ENCODE results near the gene SIPA1L2. TPM values are rescaled to one million over a fixed set of nuclear protein-coding genes. Genes with fewer than 3 reads are reported as not detected.
A peak's percentile ranks its signal among the peaks of the same experiment; 100 is the strongest.
"Not testable (repeated sequence)": the region's sequence is repeated elsewhere in the genome, so short reads cannot be mapped to it uniquely, and the experiment has no call there.

The SIPA1L2 gene
- total and polyA plus RNA-seq, 2 experiments from 2014 or later = 4.1 to 17.0 TPM

- TF ChIP-seq REST (IDR thresholded peaks at IDR 0.05; ENCODE audit: unreplicated experiment) (no peak), EZH2 (IDR thresholded peaks at IDR 0.05; ENCODE audit: low read depth, unreplicated experiment) (no peak), ETS1 (IDR thresholded peaks at IDR 0.05) (no peak), CTCF (conservative IDR thresholded peaks at IDR 0.05; ENCODE audit: low read depth in 2 of 2) (no peak), CREB1 (CRISPR knock-in tag; IDR thresholded peaks at IDR 0.05; ENCODE audit: low read depth) (no peak), POLR2AphosphoS5 (IDR thresholded peaks at IDR 0.05; ENCODE audit: low read depth) (no peak)
Measured at GRCh38 chr1:232613752-232614381, 16.1 kb downstream of the SIPA1L2 start (continued).

- Histone ChIP-seq H3K79me2 (replicated peaks; ENCODE audit: insufficient read depth) (peaks cover 11% of the 10 kb centered on the region), H3K4me1 (ENCODE audit: insufficient read depth) (peaks cover 13% of the 10 kb centered on the region)
- not testable (repeated sequence) for H2AFZ ChIP-seq; H3K27me3 Mint-ChIP-seq (ENCODE audit: insufficient read depth, low read depth, poor library complexity); H3K36me3 Mint-ChIP-seq (ENCODE audit: low read depth); H3K4me3 ChIP-seq; H3K9me2 ChIP-seq (ENCODE audit: insufficient read depth); H3K9me3 Mint-ChIP-seq; H3K27ac Mint-ChIP-seq; H3K27me3 ChIP-seq (ENCODE audit: insufficient read depth); H3K4me3 Mint-ChIP-seq; H3F3A ChIP-seq (replicated peaks; ENCODE audit: low read depth); H4K20me1 ChIP-seq (replicated peaks; ENCODE audit: insufficient read depth); H3K4me2 ChIP-seq; H3K36me3 ChIP-seq (ENCODE audit: insufficient read depth); DNase-seq (ENCODE audit: low spot score); H3K27ac ChIP-seq (ENCODE audit: low read depth); ATAC-seq
- peaks cover 48% of the 10 kb centered on the region for H3K4me1 Mint-ChIP-seq
Measured at GRCh38 chr1:232612836-232613235, 17.1 kb downstream of the SIPA1L2 start.

GRCh38 chr1:232611834-232612233 lies 18.1 kb downstream of the SIPA1L2 start:
- Mint-ChIP-seq H3K27ac (no peak overlapping the region), H3K9me3 (no peaks in the 10 kb centered on the region), H3K36me3 (ENCODE audit: low read depth) (no peaks in the 10 kb centered on the region), H3K27me3 (ENCODE audit: insufficient read depth, low read depth, poor library complexity) (peaks cover 2% of the 10 kb centered on the region), H3K4me3 (no peak overlapping the region), H3K4me1 (peaks cover 39% of the 10 kb centered on the region)
- Histone ChIP-seq H3K4me1 (ENCODE audit: insufficient read depth) (peaks cover 8% of the 10 kb centered on the region), H3K4me2 (no peak overlapping the region), H2AFZ (no peak overlapping the region), H3F3A (replicated peaks; ENCODE audit: low read depth) (no peaks in the 10 kb centered on the region), H3K36me3 (ENCODE audit: insufficient read depth) (no peaks in the 10 kb centered on the region), H3K27ac (ENCODE audit: low read depth) (no peak overlapping the region), H3K27me3 (ENCODE audit: insufficient read depth) (no peaks in the 10 kb centered on the region), H3K79me2 (replicated peaks; ENCODE audit: insufficient read depth) (peaks cover 11% of the 10 kb centered on the region), H3K9me2 (ENCODE audit: insufficient read depth) (no peaks in the 10 kb centered on the region; the same call in 1 of the 2 replicates), H3K4me3 (no peak overlapping the region), H4K20me1 (replicated peaks; ENCODE audit: insufficient read depth) (no peaks in the 10 kb centered on the region)
- ATAC-seq = peak; percentile 92
- DNase-seq (ENCODE audit: low spot score) = peak; percentile 68
- TF ChIP-seq CREB1 (CRISPR knock-in tag; IDR thresholded peaks at IDR 0.05; ENCODE audit: low read depth) (no peak), REST (IDR thresholded peaks at IDR 0.05; ENCODE audit: unreplicated experiment) (no peak), ZNF331 (CRISPR knock-in tag; IDR thresholded peaks at IDR 0.05; ENCODE audit: low read depth) (no peak), ZNF114 (CRISPR knock-in tag; IDR thresholded peaks at IDR 0.05) (no peak), CTCF (conservative IDR thresholded peaks at IDR 0.05; ENCODE audit: low read depth in 2 of 2) (peak; percentile 52 to 81), EZH2phosphoT487 (IDR thresholded peaks at IDR 0.05; ENCODE audit: unreplicated experiment) (no peak)

Measured in GM23338 (cell line).